NCI-H2029 treated with DMSO at 0.1 percent for 48 hours (cell line): ENCODE measurements around the gene TMEM44.
"Not testable (repeated sequence)": the region's sequence is repeated elsewhere in the genome, so short reads cannot be mapped to it uniquely, and the experiment has no call there.

Source experiments
- DNase-seq: peaks from one replicate; lab custom pipeline; 2025; lab: John Stamatoyannopoulos, UW

TMEM44 gene

DNA sequence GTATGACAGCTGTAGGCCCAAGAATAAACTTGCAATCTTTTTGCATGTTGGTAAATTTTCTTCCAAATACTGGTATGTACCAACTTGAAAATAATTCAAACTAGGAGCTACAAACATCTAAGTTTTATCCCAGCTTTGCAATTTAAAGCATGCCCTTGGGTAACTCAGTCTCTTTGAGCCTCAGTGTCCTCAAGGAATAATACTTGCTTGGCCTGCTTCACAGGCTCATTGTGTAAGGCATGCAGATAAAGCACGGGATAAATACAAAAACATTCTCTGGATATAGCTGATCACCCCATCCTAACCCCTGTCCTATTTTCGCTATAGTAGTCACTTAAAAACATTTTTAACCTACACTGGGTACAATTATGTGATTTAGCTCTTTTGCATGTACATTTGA is 9.6 kb upstream of the TMEM44 start:
- no peak for DNase-seq

DNA sequence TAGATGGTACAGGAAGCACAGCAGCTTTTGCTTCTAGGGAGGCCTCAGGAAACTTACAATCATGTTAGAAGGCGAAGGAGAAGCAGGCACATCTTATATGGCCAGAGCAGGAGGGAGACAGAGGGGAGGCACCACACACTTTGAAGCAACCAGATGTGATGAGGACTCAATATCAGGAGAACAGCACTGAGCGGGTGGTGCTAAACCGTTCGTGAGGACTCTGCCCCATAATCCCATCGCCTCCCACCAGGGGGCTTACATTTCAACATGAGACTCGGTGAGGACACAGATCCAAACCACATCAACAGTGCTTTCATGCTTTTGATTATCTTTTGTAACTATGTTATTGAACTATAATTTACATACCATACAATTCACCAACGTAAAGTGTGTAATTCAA is 7.6 kb upstream of the TMEM44 start:
- DNase-seq: no peak

DNA sequence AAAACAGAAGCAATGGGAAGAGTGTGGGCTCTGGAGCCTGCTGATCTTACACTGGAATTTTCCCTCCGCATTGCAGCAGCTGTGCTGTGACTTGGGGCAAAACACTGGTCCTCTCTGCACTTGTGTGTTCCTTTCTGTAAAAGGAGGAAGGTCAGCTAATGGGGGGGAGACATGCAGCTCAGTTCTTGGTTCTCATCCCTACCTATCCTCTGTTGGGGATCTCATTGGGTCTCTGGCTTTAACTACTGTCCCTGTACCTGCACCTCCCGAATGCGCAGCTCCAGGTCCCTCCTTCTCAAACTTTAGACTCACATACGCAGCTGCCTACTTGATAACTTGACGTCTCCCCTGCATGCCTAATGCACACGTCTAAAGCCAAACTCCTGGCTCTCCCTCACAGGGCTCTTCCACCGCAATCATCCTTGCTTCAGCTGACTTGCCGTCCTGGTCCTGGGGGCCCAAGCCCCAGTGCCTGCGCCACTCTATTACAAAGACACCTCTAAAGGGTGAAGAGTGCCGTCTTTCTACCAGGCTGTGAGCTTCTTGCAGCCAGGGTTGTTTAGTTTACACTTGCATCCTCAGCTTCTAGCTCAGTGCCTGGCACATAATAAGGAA is 5.9 kb upstream of the TMEM44 start:
- DNase-seq: no peak

DNA sequence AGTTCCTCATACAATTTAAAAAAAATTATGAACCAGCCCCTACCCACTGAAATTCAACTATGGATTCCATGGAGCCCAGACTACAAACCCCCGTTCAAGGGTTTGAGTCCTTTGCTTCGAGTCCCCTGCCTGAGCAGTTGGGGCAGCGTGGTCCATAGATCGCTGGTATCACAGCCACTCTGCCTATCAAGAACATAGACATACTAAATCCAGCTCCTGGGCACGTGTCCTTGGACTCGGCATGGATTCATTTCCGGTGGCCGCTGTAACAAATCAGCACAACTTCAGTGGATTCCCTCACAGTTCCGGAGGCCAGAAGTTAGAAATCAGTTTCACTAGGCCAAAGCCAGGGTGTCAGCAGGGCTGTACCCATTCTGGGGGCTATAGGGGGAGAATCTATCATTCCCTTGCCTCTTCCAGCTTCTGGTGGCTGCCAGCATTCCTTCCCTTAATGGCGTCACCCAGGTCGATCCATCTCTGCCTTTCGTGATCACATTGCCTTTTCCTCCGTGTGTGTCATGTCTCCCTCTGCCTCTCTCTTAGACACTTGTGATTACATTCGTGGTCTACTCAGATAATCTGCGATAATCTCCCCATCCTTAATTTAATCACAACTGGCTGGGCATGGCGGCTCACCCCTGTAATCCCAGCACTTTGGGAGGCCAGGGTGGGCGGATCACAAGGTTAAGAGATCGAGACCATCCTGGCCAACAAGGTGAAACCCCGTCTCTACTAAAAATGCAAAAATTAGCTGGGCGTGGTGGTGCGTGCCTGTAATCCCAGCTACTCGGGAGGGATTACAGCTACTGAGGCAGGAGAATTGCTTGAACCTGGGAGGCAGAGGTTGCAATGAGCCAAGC is 4.6 kb upstream of the TMEM44 start:
- DNase-seq: no peak

DNA sequence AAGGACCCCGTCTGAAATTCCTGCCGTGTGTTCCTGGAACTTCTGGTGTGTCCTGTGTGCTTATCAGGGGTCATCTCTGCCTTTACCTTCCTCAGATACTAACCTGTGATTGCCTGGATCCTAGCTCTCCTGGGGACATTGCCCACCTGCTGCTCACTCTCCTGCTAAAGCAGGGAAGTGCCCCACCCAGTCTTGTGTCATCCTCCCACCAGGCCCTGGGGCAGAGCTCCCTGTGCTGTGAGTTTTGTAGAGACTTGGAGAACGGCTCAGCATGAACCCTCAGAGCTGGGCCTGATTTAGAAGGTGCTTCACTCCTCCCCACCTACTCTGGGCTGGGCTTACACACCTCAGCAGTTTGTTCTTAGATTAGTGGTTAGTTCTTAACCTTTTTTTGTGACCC is 3.8 kb upstream of the TMEM44 start:
- no peak for DNase-seq

DNA sequence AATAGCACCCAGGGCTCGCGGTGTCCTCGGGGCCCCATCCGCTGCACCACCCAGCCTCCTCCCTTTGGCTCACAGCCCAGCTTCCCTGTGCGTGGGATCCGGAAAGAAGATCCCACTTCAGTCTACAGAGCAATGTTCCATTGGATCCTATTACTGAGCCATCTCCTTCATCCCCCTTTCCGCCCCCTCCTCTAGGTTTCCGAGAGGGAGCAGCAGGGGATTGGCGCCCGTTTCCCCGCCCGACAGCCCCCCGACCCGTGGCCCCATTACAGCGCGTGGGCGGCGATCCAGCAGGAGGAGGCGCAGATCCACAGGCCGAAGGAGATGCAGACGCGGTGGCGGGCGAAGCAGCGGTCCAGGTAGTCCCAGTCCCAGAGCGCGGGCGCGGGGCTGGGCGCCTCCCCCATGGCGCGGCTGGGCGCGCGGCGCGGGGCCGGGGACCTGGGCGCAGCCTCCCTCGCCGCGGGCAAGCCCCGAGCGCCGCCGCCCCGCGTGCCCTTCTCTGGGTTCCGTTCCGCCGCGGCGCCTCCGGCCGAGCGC is 340 bp downstream of the TMEM44 start:
- DNase-seq: no peak

DNA sequence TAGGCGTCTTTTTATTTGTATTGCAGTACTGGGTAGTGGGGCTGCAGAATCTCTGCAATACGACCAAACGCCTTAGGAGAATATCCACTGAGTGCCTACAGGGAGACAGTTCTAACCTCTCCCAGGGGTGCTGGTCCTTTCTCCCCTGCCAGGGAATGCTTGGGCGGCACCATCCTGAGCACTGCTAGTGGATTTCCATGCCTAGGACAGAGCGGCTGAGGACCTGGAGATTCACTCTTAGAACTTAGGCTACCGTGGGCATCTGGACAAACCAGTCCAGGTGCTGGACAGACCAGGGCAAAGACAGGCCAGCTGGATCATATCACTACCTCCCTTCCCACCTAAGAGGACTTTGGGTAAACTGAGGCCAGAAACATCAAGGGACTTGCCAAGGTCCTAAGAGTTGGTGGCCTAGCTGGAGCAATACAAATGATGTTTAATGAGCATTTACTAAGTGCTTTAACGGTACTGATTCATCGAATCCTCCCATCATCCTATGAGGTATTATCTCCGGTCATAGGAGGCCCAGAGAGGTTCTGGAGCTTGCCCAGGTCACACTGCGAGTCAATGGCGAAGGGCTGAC is 902 bp downstream of the TMEM44 start:
- no peak for DNase-seq

DNA sequence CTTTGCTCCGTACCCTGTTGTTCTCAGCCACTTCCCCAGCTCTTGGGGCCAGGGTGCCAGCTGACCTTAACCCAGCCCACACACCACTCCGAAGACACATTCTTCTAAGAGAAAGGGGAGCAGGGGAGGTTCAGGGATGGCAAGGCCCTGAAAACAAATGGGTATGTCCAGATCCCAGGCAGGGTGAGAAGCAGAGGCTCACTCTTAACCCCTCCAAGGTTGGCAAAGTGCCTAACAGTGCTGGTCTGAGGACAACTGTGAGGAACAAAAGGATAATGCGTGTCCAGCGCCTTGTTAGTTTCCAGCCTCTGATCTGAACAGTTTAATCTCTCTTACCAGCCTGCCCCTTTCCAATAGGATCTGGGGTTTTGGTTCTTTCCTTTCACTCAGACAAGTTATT is 1.5 kb downstream of the TMEM44 start:
- no peak for DNase-seq

DNA sequence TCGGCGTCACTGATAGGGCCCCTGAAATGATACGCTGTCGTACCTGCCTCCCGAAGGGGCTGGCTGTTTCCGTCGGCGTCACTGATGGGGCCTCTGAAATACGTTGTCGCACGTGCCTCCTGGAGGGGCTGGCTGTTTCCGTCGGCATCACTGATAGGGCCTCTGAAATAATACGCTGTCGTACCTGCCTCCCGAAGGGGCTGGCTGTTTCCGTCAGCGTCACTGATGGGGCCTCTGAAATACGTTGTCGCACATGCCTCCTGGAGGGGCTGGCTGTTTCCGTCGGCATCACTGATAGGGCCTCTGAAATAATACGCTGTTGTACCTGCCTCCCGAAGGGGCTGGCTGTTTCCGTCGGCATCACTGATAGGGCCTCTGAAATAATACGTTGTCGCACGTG is 2.5 kb downstream of the TMEM44 start:
- not testable (repeated sequence) for DNase-seq

DNA sequence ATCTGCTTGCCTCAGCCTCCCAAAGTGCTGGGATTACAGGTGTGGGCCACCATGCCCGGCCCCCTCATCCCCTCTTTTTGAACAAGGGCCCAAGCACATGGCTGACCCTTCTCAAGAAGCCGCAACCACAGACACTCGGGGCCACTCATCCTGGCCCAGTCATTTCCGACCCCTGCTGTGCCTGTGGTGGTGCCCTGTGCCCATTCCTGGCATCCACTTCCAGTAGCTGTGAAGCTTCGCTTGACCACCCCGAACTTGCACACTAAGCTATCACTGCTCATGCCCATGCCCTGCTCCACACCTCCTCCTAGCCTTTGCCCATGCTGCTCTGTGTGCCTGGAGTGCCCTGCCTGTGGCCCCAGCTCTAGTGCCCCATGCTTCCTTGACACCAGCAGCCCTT is 8.3 kb downstream of the TMEM44 start:
- DNase-seq: no peak

DNA sequence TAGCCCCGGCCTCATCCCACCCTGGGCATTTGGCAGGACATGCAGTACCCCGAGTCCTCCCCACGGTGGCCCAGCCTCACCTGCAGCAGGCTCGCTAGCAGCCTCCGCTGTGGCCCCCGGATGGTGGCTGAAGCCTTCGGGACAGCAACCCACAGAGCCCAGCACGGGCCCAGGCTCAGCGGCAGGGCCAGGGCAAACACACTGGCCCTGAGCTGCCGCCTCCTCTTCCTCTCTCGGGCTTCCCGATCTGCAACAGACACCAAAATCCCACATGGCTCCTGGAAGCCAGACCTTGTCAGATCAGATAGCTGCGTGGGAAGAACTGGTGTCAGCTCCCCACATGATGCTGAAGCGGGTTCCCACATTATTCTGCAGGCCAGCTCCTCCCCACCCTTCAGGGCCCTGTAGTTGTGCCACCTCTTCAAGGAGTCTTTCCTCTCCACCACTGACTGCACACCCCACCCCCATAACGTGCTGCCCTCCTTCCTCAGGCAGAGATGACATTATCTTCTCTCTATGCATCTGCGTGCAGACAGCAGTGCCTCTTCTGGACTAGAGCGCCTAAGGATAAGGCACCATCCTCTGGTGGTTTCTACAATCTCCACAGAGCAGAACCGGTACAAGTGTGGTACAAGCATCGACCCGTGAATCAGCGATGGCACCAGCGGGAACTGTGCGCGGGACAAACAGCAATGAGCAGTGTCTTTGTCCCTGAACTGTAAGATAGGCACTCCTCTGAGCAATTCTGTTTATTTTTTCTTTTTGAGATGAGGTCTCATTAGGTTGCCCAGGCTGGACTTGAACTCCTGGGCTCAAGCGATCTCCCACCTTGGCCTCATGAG is 9.5 kb downstream of the TMEM44 start:
- DNase-seq: no peak

DNA sequence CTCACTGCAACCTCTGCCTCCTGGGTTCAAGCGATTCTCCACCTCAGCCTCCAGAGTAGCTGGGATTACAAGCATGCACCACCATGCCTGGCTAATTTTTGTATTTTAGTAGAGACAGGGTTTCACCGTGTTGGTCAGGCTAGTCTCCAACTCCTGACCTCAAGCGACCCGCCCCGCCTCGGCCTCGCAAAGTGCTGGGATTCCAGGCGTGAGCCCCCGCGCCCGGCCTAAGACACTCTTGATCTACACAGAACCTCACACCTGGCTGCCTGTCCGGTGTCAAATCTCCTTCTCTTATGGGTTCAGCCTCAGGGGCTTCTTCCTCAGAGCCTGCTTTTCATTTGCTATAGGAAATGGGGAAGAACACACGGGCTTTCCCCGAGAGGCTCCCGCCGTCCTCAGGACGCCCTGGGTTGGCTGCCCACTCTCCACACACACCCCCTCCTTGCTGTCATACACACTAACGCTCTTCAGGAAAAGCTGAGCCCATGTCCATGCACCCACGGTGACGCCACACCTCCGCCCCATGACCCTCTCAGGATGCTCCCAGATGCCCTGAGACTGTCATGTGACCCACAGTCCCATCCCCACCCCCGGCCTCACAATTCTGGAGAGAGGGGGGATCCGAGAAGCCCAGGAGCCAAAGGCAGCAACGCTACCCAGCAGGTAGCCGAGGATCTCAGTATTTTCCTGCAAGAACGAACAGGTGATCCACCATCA is 10.4 kb downstream of the TMEM44 start:
- DNase-seq: no peak

DNA sequence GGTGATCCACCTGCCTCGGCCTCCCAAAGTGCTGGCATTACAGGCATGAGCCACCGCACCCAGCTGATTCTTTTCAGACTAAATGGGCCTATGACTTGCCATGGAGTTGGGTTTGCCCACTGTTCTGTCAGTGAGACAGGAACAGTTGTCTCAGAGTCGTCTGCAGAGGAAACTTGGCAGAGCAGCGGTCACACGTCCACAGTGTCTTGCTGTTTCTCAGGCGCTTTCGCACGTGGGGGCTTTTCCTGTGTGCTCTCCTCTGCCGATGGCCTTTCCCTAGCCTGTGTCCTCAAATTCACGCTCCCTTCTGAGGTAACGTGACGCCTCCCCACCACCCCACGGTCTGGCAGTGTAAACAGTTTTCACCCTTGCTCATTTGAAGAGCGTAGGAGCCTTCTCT is 11.3 kb downstream of the TMEM44 start:
- no peak for DNase-seq

DNA sequence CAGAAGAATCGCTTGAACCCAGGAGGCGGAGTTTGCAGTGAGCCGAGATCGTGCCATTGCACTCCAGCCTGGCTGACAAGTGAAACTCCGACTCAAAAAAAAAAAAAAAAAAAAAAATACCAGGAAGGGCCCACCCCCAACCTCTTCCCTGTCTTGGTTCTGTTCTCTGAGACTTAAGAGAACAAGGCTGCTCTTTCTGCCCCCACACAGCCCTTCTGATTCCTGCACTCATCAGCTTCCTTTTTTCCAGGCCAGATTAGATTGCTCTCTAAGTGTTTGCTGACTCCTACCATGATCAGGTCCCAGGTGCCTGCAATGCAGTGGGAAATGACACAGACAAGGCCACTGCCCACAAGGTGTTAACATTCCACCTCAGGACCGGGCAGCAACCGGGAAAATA is 13.0 kb downstream of the TMEM44 start:
- DNase-seq: no peak

DNA sequence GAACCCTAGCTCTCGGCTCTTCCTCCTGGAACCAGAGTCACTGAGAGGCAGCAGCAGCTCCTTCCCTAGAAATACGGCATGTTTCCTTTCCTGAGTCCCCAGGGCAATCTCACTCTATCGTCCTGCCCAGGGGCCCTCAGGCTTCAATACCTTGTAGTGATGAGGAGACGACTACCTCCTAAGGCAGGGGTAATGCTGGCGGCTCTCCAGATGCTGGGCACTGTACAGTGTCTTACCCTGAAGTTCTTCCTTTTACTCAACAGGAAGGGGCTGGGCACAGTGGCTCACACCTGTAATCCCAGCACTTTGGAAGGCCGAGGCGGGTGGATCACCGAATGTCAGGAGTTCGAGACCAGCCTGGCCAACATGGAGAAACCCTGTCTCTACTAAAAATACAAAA is 13.5 kb downstream of the TMEM44 start:
- DNase-seq: no peak

DNA sequence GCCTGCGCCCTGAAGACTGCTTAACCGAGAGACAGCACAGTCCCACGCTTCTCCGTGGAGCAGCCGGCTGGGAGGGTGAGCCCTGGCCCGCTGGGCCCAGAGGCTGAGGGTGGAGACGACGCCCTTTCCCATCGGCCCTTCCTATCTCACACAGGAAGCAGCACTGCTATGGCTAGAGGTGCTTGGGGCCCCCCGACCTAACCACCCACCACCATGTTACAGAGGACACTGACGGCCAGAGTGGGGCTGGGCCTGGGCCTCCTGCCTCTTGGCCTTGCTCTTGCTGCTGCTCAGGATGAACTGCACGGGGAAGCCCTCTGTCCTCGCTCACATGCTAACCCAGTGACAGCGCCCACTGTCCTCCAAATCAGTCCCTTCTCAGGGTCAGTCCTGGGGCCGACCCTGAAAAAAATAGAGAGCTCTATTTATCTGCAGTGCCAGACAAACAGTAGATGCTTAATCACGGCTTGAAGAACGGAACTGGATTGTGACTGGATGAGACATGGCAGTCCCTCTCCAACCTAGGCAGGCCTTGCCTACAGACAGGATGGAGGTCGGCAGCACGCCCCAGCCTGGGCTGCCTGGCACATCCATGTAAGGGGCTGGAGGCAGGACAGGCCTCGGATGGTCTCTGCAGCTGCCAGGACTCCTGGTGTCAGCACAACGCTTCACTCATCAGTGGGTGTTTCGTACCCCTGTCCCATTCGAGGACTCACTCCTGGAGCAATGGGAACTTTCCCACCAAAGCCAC is 14.2 kb downstream of the TMEM44 start:
- DNase-seq: no peak

DNA sequence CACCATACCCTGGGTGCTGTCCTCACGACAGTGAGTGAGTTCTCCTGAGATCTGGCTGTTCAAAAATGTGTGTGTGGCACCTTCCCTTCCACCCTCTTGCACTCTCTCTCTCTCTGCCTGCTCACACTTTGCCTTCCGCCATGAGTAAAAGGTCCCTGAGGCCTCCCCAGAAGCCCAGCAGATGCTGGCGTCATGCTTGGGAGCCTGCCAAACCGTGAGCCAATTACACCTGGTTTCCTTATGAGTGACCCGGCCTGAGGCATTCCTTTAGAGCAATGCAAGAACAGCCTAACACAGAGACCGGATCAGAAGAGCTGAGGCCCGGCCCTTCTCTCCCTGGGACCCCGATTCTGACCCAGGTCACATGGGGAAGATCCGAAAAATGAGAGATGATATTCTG is 15.4 kb downstream of the TMEM44 start:
- DNase-seq: no peak

DNA sequence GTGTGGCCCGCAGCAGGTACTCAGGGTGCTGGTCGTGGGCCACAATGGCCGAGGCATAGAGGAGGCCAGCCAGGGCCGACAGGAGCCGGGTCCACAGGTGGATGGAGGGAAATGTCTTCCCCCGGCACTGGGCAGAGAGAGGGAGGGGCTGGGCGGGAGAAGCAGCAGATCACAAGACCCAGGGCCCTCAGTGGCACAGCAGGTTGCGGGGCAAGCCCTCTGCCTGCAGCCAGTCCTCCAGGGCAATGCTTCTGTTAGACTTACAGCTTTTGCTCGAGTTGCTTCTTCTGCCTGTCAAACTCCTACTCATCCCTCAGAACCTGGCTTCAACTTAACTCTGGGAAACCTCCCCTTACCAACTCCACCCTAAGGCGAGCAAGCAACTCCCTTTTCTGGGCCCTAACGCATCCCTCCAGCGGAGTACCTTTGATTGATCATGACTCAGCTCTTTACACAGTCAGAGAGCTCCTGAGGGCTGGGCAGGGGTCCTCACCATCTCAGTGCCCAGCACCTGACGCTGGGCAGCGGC is 16.0 kb downstream of the TMEM44 start:
- no peak for DNase-seq

DNA sequence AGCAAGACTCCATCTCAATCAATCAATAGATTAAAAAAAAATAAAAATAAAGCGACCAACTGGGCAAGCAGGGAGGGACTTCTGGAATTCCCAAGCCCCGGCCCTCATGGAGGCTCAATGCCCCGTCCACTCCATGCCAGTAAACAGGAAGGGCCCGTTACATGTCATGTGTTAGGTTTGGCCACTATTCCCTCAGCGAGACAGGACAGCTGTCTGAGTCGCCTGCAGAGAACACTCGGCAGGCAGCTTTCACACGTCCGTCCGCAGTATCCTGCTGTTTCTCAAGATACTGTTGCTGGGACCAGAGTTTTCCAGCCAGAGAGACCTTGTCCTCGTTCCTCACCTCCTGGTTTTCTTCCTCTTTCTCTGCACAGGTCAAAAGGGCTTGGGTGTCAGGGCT is 18.0 kb downstream of the TMEM44 start:
- DNase-seq: no peak

DNA sequence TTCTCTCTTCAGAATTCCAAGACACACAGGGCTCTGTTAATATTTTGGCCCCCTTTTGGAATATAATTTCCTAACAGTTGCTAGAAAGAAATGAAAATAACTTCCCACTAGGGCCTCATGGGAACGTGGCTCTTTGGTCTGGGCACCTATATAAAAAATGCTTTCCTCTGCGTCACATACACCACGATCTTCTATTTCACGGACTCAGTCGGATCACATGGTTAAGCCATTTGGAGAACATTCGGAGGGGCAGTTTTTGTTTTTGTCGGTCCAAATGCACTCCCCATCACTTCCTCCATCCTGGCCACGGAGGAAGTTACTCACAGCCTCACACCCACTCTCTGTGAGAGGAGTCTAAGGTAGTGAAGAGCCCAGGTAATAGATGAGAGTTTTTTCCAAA is 21.0 kb downstream of the TMEM44 start:
- DNase-seq: no peak

DNA sequence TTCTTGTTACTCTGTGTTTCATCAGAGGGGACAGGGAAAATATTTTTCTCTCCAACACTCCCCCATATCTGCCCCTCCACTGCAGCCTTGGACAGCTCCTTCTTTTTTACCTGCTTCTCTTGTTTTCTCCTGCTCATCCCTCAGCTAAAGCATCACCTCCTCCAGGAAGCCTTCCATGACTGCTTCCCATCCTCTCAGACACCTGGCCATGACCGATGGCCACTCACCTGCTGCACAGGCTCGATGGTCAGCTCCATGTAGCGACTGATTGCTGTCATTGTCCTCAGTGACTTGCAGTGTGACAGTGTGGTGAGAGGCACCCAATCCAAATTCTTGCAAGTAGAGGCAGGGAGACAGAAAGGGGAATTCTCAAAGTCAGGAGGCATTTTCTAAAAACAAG is 22.5 kb downstream of the TMEM44 start:
- DNase-seq: no peak
